Adrenal gland (tissue), 5 donors: Measurements from ENCODE around the gene DDX27.

Experiments
- POLR2A ChIP-seq, 2 donors: fragments of 450-650 bp; IDR thresholded peaks; one replicate each; pipeline ENCODE4 v1.6.1; 2017; ENCODE audit warnings: antibody characterized with exemption in 2 of 2, mild to moderate bottlenecking in 2 of 2, moderate library complexity in 1 of 2
- TF ChIP-seq, protein P1 (sequence below), 6 experiments: fragments of 450-650 bp in 4 of 6; fragments of 200-600 bp in 2 of 6; sonication (generic) in 1 of 6; IDR thresholded peaks; 1 replicate in 5 of 6; 2 replicates in 1 of 6; pipeline versions ENCODE4 v1.5.1 to v1.8.0; 2016 to 2021; ENCODE audit warnings: antibody characterized with exemption in 6 of 6, mild to moderate bottlenecking in 2 of 6, moderate library complexity in 1 of 6
- donor health status: DM: no; HTN: no; CAD: no.

GRCh38 chr20:49276161-49276960 lies 57.1 kb downstream of the DDX27 start:
- TF ChIP-seq, protein P1, sequence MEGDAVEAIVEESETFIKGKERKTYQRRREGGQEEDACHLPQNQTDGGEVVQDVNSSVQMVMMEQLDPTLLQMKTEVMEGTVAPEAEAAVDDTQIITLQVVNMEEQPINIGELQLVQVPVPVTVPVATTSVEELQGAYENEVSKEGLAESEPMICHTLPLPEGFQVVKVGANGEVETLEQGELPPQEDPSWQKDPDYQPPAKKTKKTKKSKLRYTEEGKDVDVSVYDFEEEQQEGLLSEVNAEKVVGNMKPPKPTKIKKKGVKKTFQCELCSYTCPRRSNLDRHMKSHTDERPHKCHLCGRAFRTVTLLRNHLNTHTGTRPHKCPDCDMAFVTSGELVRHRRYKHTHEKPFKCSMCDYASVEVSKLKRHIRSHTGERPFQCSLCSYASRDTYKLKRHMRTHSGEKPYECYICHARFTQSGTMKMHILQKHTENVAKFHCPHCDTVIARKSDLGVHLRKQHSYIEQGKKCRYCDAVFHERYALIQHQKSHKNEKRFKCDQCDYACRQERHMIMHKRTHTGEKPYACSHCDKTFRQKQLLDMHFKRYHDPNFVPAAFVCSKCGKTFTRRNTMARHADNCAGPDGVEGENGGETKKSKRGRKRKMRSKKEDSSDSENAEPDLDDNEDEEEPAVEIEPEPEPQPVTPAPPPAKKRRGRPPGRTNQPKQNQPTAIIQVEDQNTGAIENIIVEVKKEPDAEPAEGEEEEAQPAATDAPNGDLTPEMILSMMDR (IDR thresholded peaks at IDR 0.05) = no peak
- no peak for TF ChIP-seq POLR2A (IDR thresholded peaks at IDR 0.05)
